BLaER1 (cell line): Measurements from ENCODE around the gene PBX1.

ENCODE experiments used
- H3K27ac ChIP-seq: shearing (Covaris generic); formaldehyde crosslinking; 2 replicates; pipeline ENCODE4 v1.8.1; 2022
- H3K27me3 ChIP-seq: shearing (Covaris generic); formaldehyde crosslinking; 2 replicates; pipeline ENCODE4 v1.8.1; 2022
- H3K36me3 ChIP-seq: shearing (Covaris generic); formaldehyde crosslinking; 2 replicates; pipeline ENCODE4 v1.8.1; 2022
- H3K4me1 ChIP-seq: shearing (Covaris generic); formaldehyde crosslinking; 2 replicates; pipeline ENCODE4 v1.8.1; 2022
- H3K4me2 ChIP-seq: shearing (Covaris generic); formaldehyde crosslinking; 2 replicates; pipeline ENCODE4 v1.8.1; 2022
- H3K4me3 ChIP-seq: shearing (Covaris generic); formaldehyde crosslinking; 2 replicates; pipeline ENCODE4 v1.8.1; 2022
- H3K9ac ChIP-seq: shearing (Covaris generic); formaldehyde crosslinking; 2 replicates; pipeline ENCODE4 v1.8.1; 2022
- H3K9me3 ChIP-seq: shearing (Covaris generic); formaldehyde crosslinking; 2 replicates; pipeline ENCODE4 v1.8.1; 2022
- H4K20me1 ChIP-seq: shearing (Covaris generic); formaldehyde crosslinking; 2 replicates; pipeline ENCODE4 v1.8.1; 2022
- Cebpa-rat ChIP-seq: shearing (Covaris generic); IDR thresholded peaks from 2 replicates; pipeline ENCODE4 v1.8.1; 2022

PBX1 gene

DNA sequence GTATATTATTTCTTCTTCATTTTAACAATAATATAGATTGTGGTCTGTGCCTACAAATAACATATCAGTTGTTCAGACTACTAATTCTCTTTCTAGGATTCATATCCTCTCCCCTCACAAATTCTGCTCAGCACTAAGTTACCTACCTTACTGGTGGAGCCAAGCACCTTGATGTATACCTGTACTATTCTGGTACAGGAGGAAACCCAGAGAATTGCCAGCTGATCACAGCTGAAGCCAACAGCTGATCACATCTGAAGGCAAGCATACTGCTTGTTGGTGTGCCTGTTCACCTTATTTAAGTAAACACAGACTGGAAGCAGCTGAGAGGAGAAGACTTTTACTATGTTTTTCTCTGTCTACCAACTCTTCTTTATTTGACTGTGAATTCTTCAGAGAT is 101.8 kb downstream of the PBX1 start:
- Histone ChIP-seq H3K4me2 (peak overlapping the region; percentile 32), H3K4me1 (peaks cover 18% of the 10 kb centered on the region), H3K4me3 (no peak overlapping the region), H4K20me1 (peaks cover 10% of the 10 kb centered on the region; the same call in 1 of the 2 replicates), H3K9ac (no peak overlapping the region), H3K9me3 (no peaks in the 10 kb centered on the region), H3K27ac (no peak overlapping the region), H3K27me3 (peaks cover 12% of the 10 kb centered on the region), H3K36me3 (no peaks in the 10 kb centered on the region)
- no peak for TF ChIP-seq Cebpa-rat

GRCh38 chr1:164662462-164662861 is 103.5 kb downstream of the PBX1 start:
- H3K4me1 ChIP-seq: peaks cover 18% of the 10 kb centered on the region

DNA sequence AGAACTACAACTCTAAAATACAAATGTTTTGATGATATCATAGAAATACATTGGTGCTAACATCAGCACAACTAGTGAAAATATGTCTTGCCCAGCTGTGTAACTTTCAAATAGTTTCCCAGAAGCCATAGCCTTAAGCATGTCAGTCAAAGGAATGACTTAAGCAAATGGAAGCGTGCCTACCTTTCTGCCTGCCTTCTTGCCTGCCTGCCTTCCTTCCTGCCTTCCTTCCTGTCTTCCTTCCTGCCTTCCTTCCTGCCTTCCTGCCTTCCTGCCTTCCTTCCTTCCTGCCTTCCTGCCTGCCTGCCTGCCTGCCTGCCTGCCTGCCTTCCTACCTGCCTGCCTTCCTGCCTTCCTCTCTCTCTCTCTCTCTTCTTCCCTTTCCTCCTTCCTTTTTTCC is 104.0 kb downstream of the PBX1 start:
- Histone ChIP-seq H3K27ac (no peak overlapping the region), H3K9me3 (no peaks in the 10 kb centered on the region), H3K4me2 (no peak overlapping the region), H3K27me3 (peaks cover 12% of the 10 kb centered on the region), H3K36me3 (no peaks in the 10 kb centered on the region), H3K4me1 (peaks cover 18% of the 10 kb centered on the region), H3K4me3 (no peak overlapping the region), H4K20me1 (peaks cover 10% of the 10 kb centered on the region; the same call in 1 of the 2 replicates), H3K9ac (no peak overlapping the region)
- no peak for TF ChIP-seq Cebpa-rat

More at GRCh38 chr1:164662462-164662861, 103.5 kb downstream of the PBX1 start:
- no peak for TF ChIP-seq Cebpa-rat
- Histone ChIP-seq H3K27ac (no peak overlapping the region), H3K4me3 (no peak overlapping the region), H4K20me1 (peaks cover 10% of the 10 kb centered on the region; the same call in 1 of the 2 replicates), H3K27me3 (peaks cover 12% of the 10 kb centered on the region), H3K9me3 (no peaks in the 10 kb centered on the region), H3K36me3 (no peaks in the 10 kb centered on the region), H3K9ac (no peak overlapping the region), H3K4me2 (no peak overlapping the region)

DNA sequence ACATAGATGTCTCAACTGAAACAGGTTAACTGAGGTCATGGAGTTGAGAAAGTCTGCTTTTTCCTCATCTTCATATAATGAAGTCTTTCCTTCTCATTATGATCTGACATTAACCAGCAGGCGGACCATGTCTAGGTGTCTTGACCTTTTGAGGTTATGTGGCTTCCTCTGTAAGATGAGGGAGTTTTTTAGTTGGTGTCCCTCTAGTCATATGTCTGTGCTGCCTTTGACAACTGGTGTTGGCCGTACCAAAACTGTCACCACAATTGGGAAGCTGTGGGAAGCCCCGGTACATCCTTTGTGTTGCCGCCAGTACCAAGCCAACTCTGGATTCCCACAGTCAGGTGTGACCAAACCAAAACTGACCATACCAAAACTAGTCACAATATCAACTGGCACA is 105.1 kb downstream of the PBX1 start:
- H3K4me2 ChIP-seq: no peak overlapping the region
- H3K27me3 ChIP-seq: peaks cover 8% of the 10 kb centered on the region
- TF ChIP-seq Cebpa-rat: no peak
- peaks cover 3% of the 10 kb centered on the region; the same call in 1 of the 2 replicates for H3K9me3 ChIP-seq
- peaks cover 10% of the 10 kb centered on the region; the same call in 1 of the 2 replicates for H4K20me1 ChIP-seq
- peaks cover 18% of the 10 kb centered on the region for H3K4me1 ChIP-seq
- H3K4me3 ChIP-seq: no peak overlapping the region
- no peaks in the 10 kb centered on the region for H3K36me3 ChIP-seq
- H3K9ac ChIP-seq: no peak overlapping the region
- no peak overlapping the region for H3K27ac ChIP-seq

DNA sequence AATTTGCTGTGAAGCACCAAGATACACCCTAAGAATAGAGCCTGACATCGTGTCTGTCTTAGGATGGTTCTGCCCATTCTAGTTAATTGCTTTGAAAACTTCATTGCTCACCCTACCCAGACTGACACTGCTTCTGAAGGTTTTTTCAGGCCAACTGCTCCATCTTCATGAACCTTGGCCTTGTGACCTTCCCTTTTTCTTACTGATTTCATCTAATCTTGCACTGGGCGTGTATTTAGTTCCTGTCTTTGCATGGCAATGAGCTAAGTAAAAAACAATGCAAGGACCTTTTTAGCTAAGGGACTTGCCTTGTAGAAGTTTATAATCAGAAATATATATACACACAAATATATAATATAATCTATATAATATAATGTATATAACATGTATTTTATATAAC is 108.0 kb downstream of the PBX1 start:
- no peak for TF ChIP-seq Cebpa-rat
- H3K36me3 ChIP-seq: no peaks in the 10 kb centered on the region

GRCh38 chr1:164667600-164667999 is 108.6 kb downstream of the PBX1 start:
- Histone ChIP-seq H3K9ac (no peak overlapping the region), H3K9me3 (peaks cover 8% of the 10 kb centered on the region; the same call in 1 of the 2 replicates), H3K27ac (no peak overlapping the region), H3K27me3 (no peaks in the 10 kb centered on the region), H4K20me1 (no peaks in the 10 kb centered on the region), H3K4me2 (no peak overlapping the region), H3K36me3 (no peaks in the 10 kb centered on the region), H3K4me1 (no peaks in the 10 kb centered on the region), H3K4me3 (no peak overlapping the region)
- TF ChIP-seq Cebpa-rat: no peak

More for the DNA sequence above, 108.0 kb downstream of the PBX1 start:
- no peaks in the 10 kb centered on the region for H3K27me3 ChIP-seq
- H3K9ac ChIP-seq: no peak overlapping the region
- H3K9me3 ChIP-seq: peaks cover 8% of the 10 kb centered on the region; the same call in 1 of the 2 replicates
- no peak overlapping the region for H3K4me3 ChIP-seq
- no peak overlapping the region for H3K27ac ChIP-seq
- no peak overlapping the region for H3K4me2 ChIP-seq
- no peaks in the 10 kb centered on the region for H4K20me1 ChIP-seq
- no peaks in the 10 kb centered on the region for H3K4me1 ChIP-seq

GRCh38 chr1:164668491-164669400 is 109.8 kb downstream of the PBX1 start:
- Histone ChIP-seq H3K4me3 (no peak overlapping the region), H3K4me1 (no peaks in the 10 kb centered on the region), H3K27ac (no peak overlapping the region), H3K36me3 (no peaks in the 10 kb centered on the region), H4K20me1 (no peaks in the 10 kb centered on the region), H3K9ac (no peak overlapping the region), H3K9me3 (peaks cover 8% of the 10 kb centered on the region; the same call in 1 of the 2 replicates), H3K4me2 (no peak overlapping the region), H3K27me3 (no peaks in the 10 kb centered on the region)
- no peak for TF ChIP-seq Cebpa-rat

- H3K4me3 ChIP-seq: no peak overlapping the region
- no peaks in the 10 kb centered on the region for H3K4me1 ChIP-seq
- H3K4me2 ChIP-seq: no peak overlapping the region
- peaks cover 8% of the 10 kb centered on the region; the same call in 1 of the 2 replicates for H3K9me3 ChIP-seq
- no peak for TF ChIP-seq Cebpa-rat
- H3K9ac ChIP-seq: no peak overlapping the region
- no peaks in the 10 kb centered on the region for H4K20me1 ChIP-seq
- H3K36me3 ChIP-seq: no peaks in the 10 kb centered on the region
- H3K27me3 ChIP-seq: no peaks in the 10 kb centered on the region
- no peak overlapping the region for H3K27ac ChIP-seq
These were observed 111.0 kb downstream of the PBX1 start for GRCh38 chr1:164670026-164670425.

- Histone ChIP-seq H3K36me3 (no peaks in the 10 kb centered on the region), H3K27ac (no peak overlapping the region), H3K4me2 (no peak overlapping the region), H3K27me3 (no peaks in the 10 kb centered on the region), H3K9ac (no peak overlapping the region), H3K4me3 (no peak overlapping the region), H3K9me3 (peaks cover 8% of the 10 kb centered on the region; the same call in 1 of the 2 replicates), H3K4me1 (no peaks in the 10 kb centered on the region), H4K20me1 (no peaks in the 10 kb centered on the region)
- TF ChIP-seq Cebpa-rat: no peak
These were observed 111.8 kb downstream of the PBX1 start for GRCh38 chr1:164670786-164671185.

DNA sequence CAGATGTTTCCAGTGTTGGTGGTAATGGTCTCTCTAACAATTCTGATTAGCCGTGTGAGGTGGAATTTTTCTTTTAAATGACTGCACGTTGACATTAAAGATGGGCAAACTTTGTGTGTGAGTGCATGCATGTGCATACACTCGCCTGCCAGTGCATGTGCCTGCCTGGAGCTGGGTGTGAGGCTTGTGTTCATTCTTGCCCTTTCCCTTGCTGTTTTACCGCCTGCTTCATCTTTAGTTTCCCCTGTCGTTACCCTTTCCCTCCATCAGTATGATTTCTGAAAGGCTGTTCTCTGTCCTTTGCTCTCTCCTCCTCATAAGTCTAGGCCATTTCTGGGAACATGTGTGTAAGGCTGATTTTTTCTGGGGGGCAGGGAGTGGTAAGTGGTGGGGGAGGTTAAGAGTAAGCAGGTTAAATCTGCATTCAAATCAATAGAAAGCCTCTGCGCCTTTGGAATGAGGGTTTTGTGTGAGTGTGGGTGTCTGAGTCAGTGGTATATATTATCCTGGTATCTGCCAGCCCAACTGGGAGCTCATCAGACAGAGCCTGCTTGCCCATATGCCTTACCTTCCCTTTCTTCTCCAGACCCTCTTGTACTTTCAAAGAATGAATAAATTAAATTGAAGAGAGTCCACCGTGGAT is 112.5 kb downstream of the PBX1 start:
- Histone ChIP-seq H3K4me1 (no peaks in the 10 kb centered on the region), H3K27ac (no peak overlapping the region), H3K9ac (no peak overlapping the region), H3K36me3 (no peaks in the 10 kb centered on the region), H3K4me3 (no peak overlapping the region), H3K9me3 (peaks cover 8% of the 10 kb centered on the region; the same call in 1 of the 2 replicates), H3K4me2 (no peak overlapping the region), H4K20me1 (no peaks in the 10 kb centered on the region), H3K27me3 (no peaks in the 10 kb centered on the region)
- TF ChIP-seq Cebpa-rat: no peak
